K562 (cell line): ENCODE data around the gene PRPH2.

Experiments used
- IRF9 ChIP-seq: fragments of 450-650 bp; IDR thresholded peaks from 2 replicates; pipeline ENCODE4 v1.6.1; 2016; ENCODE audit warnings: missing biosample characterization, missing genetic modification characterization
- SRF ChIP-seq, 2 experiments: fragments of 250-450, 450-650 bp in 1 of 2; sonication (Bioruptor Pico) in 1 of 2; sonication (generic) in 1 of 2; formaldehyde crosslinking; IDR thresholded peaks; 2 replicates each; pipeline versions ENCODE4 v1.5.0 to v1.5.1; 2020 to 2022; ENCODE audit warnings: mild to moderate bottlenecking in 1 of 2, missing genetic modification reagents in 1 of 2

- no peak for TF ChIP-seq SRF (CRISPR knock-in tag; IDR thresholded peaks at IDR 0.05)
- no peak for TF ChIP-seq IRF9 (tag)
These were observed 25.1 kb downstream of the PRPH2 start for GRCh38 chr6:42697268-42697655.
